HEK293T (cell line): ENCODE measurements around the gene CNN3.

Source experiments
- FOXA1 ChIP-seq: fragments of 450-650 bp; IDR thresholded peaks from 2 replicates; pipeline ENCODE4 v1.6.1; 2016; ENCODE audit warnings: mild to moderate bottlenecking
- SP1 ChIP-seq: fragments of 450-650 bp; IDR thresholded peaks from 2 replicates; pipeline ENCODE4 v1.6.1; 2017

- no peak for TF ChIP-seq FOXA1
- TF ChIP-seq SP1 = no peak
Measured at GRCh38 chr1:94937820-94938219, 10.9 kb upstream of the CNN3 start.
